GM21737 (cell line): ENCODE data around the gene OR51T1.
"Not testable (repeated sequence)": the region's sequence is repeated elsewhere in the genome, so short reads cannot be mapped to it uniquely, and the experiment has no call there.

Experiments used
- ATAC-seq: cut with Tn5 transposase; IDR thresholded peaks from one replicate; pipeline ENCODE4 v1.9.1; 2021; ENCODE audit warnings: mild to moderate bottlenecking, moderate library complexity; ENCODE audit not compliant: unreplicated experiment

Gene OR51T1

GRCh38 chr11:4881860-4882500 lies at the start of gene OR51T1:
OR51T1 (plus strand) TSS chr11:4881900; CDS start chr11:4881900, 0 bp downstream.
- no peak for ATAC-seq

GRCh38 chr11:4839851-4840549 lies 41.7 kb upstream of the OR51T1 start:
- no peak for ATAC-seq

- no peak for ATAC-seq
Observed at GRCh38 chr11:4848908-4849532, 32.7 kb upstream of the OR51T1 start, which contains the start of gene OR51S1. OR51S1 (minus strand) TSS chr11:4849208; CDS start chr11:4849208, 0 bp downstream.

- no peak for ATAC-seq
Observed at GRCh38 chr11:4851033-4851432, 30.7 kb upstream of the OR51T1 start.

- ATAC-seq, result not testable (repeated sequence)
Observed at GRCh38 chr11:4854286-4854685, 27.4 kb upstream of the OR51T1 start.

- ATAC-seq, result no peak
Observed at GRCh38 chr11:4862447-4863236, 19.1 kb upstream of the OR51T1 start.

GRCh38 chr11:4863876-4864275 lies 17.8 kb upstream of the OR51T1 start:
- no peak for ATAC-seq

- no peak for ATAC-seq
Observed at GRCh38 chr11:4865855-4866254, 15.8 kb upstream of the OR51T1 start.

GRCh38 chr11:4881188-4881587 lies 512 bp upstream of the OR51T1 start:
- no peak for ATAC-seq

- ATAC-seq, result no peak
Observed at GRCh38 chr11:4882543-4882942, 843 bp downstream of the OR51T1 start.

- ATAC-seq, result no peak
Observed at GRCh38 chr11:4884361-4884760, 2.7 kb downstream of the OR51T1 start.

GRCh38 chr11:4886186-4886585 lies 4.5 kb downstream of the OR51T1 start:
- ATAC-seq, result no peak

- no peak for ATAC-seq
Observed at GRCh38 chr11:4887591-4887990, 5.9 kb downstream of the OR51T1 start.

- no peak for ATAC-seq
Observed at GRCh38 chr11:4890279-4890678, 8.6 kb downstream of the OR51T1 start.

GRCh38 chr11:4891996-4892640 lies 10.4 kb downstream of the OR51T1 start:
- no peak for ATAC-seq

GRCh38 chr11:4903484-4903883 lies 21.8 kb downstream of the OR51T1 start, which contains the start of gene OR51A7:
OR51A7 (plus strand) TSS chr11:4903783; CDS start chr11:4907370, 3,587 bp downstream.
- no peak for ATAC-seq

- ATAC-seq, result no peak
Observed at GRCh38 chr11:4916581-4916980, 34.9 kb downstream of the OR51T1 start.

GRCh38 chr11:4919250-4919649 lies 37.5 kb downstream of the OR51T1 start, which contains the start of gene OR51G2:
OR51G2 (minus strand) TSS chr11:4919350; CDS start chr11:4915663, 3,687 bp downstream.
- no peak for ATAC-seq

- ATAC-seq, result no peak
Observed at GRCh38 chr11:4921796-4922195, 40.1 kb downstream of the OR51T1 start.

GRCh38 chr11:4922304-4922703 lies 40.6 kb downstream of the OR51T1 start:
- ATAC-seq, result no peak
